HG03469 (cell line): ENCODE results near the gene POLE2.
A peak's percentile ranks its signal among the peaks of the same experiment; 100 is the strongest.
"Not testable (repeated sequence)": the region's sequence is repeated elsewhere in the genome, so short reads cannot be mapped to it uniquely, and the experiment has no call there.

Source experiments
- ATAC-seq: cut with Tn5 transposase; IDR thresholded peaks from one replicate; pipeline ENCODE4 v1.9.1; 2021; ENCODE audit warnings: mild to moderate bottlenecking, moderate library complexity, moderate number of reproducible peaks; ENCODE audit not compliant: unreplicated experiment

Gene POLE2

GRCh38 chr14:49687942-49688700 lies at the start of gene POLE2:
Gene POLE2 (minus strand): TSS chr14:49688214. CDS start chr14:49688203, 11 bp downstream.
- ATAC-seq: peak; percentile 86

GRCh38 chr14:49735669-49736068 lies 47.7 kb upstream of the POLE2 start:
- not testable (repeated sequence) for ATAC-seq

GRCh38 chr14:49733836-49734235 lies 45.8 kb upstream of the POLE2 start:
- no peak for ATAC-seq

- ATAC-seq: no peak
Measured at GRCh38 chr14:49732896-49733295, 44.9 kb upstream of the POLE2 start.

GRCh38 chr14:49727171-49727570 lies 39.2 kb upstream of the POLE2 start:
- ATAC-seq: no peak

DNA sequence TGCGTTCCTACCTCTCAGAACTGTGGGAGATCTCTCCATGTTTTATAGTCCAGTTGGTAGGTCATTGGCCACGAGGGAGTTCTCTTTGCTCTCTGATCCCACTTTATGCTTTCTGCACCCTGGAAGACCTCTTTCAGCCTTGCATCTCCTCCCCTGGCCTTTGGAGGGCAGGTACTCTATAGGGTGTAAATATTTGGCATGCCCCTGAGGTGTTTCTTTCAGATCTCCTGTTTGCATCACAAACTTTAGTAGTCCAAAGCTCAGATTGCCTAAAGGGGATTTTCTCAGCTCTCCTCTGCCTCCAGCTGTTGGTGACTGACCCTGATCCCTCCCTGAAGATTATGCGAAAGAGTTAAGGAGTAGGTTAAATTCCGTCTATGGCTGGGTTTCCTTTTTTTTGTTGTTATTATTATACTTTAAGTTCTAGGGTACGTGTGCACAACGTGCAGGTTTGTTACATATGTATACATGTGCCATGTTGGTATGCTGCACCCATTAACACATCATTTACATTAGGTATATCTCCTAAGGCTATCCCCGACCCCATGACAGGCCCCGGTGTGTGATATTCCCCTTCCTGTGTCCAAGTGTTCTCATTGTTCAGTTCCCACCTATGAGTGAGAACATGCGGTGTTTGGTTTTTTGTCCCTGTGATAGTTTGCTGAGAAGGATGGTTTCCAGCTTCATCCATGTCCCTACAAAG lies 33.9 kb upstream of the POLE2 start:
- not testable (repeated sequence) for ATAC-seq

DNA sequence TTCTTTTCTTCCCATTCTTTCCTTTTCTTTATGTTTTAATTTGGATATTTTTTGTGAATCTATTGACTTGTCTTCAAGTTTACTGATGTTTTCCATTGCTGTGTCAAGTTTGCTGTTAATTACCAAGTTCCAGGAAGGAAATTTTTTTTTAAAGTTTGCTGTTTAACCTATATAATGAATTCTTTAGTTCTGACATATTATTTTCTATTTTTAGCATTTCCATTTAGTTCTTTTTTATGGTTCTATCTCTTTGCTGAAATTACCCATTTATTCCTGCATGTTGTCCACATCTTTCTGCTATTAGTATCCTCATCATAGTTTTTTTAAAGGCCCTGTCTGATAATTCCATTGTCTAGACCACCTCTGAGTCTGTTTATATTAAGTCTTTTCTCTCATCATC lies 32.7 kb upstream of the POLE2 start:
- ATAC-seq: no peak

- not testable (repeated sequence) for ATAC-seq
Measured at GRCh38 chr14:49710993-49711392, 23.0 kb upstream of the POLE2 start.

DNA sequence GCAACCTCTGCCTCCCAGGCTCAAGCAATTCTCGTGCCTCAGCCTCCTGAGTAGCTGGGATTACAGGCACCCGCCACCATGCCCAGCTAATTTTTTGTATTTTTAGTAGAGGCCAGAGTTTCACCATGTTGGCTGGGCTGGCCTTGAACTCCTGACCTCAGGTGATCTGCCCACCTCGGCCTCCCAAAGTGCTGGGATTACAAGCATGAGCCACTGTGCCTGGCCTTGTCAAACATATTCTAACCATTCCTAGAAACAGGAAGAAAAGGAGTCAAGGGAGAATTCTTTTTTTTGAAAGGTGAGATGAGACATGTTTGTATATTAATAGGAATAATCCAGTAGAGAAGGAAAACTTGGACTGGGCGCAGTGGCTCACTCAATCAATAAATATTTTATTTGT lies 16.5 kb upstream of the POLE2 start:
- not testable (repeated sequence) for ATAC-seq

DNA sequence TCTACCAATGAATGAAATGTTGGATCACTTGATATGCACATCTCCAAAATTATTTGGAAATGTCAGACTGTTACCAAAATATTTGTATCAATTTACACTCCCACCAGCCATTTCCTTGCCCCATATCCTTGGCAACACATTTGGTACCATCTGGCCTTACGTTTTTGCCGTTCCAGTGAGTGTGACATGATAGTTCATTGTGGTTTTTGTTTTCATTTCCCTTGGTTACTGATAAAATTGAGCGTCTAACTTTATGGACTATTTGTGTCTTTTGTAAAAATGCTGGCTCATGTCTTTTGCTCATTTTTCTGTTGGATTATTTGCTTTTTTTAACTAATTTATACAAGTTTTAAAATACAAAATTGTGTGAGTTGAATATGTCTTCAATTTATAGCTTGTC lies 16.0 kb upstream of the POLE2 start:
- no peak for ATAC-seq

- no peak for ATAC-seq
Measured at GRCh38 chr14:49702725-49703124, 14.7 kb upstream of the POLE2 start.

- not testable (repeated sequence) for ATAC-seq
Measured at GRCh38 chr14:49693735-49694124, 5.7 kb upstream of the POLE2 start.

DNA sequence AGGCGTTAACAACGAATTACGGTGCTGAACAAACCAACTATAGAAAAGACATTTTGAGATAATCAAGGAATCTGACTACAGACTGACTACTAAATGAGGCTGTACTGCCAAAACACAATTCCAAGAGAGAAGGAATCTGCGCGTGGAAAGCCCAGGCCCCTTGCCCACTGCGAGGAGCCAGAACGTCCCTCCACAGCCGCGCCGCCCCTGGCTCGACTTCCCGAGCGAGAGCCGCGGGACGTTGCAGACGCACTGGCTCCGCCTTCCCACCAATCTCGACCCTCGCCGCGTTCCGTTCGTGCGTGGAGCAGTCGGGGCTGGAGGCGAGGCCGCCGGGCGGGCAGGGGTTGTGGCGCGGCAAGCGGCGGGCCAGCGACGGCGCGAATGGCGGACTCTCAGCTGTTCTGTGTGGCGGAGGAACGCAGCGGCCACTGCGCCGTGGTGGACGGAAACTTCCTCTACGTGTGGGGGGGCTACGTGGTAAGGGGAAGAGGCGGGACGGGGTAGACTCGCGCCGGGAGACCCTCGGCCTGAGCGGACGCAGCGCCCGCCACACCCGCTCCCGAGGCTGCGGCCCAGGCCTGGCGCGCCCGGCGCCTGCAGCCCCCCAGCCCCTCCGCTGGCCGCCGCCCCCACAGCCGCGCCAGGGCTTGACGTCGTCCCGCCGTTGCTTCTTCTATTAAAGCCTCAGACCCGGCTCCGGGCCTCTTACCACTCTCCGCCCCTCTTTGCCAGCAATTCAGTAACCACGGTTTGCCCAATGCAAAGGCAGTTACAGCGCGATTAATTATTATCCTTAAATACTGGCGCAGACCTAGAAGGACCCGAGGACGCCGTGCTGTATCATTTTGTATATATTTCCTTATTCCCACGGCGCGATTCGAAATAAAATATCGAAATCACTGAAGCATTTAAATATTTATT lies 5.1 kb upstream of the POLE2 start, which contains the start of gene KLHDC1:
Gene KLHDC1, plus strand, starts transcription at position 310 of the 924 bp plus-strand sequence. Its CDS starts 75 bp downstream, at position 385.
- ATAC-seq: peak; percentile 43

DNA sequence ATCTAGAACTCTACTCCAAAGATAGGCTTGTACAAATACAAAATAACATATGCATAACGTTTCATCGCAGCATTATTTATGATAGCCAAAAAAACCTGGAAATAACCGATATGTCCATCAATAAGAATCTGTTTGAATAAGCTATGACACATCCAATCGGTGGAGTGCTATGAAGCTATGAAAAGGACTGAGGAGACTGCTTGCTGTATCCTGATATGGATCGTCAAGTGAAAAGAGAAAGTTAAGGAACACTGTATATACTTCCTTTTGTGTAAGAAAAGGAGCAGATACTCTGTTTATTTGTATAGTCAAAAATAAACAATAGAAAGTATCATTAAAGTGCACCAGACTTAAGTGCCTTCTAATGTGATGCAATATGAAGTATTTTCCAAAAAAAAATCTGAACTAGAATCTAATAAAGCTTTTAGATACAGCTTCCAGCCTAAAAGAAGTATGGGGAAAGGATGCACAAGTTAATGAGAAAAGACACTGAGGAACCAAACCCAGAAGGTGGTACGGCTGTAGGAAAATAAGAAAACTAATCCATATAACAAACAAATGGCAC lies 4.3 kb upstream of the POLE2 start:
- no peak for ATAC-seq

- no peak for ATAC-seq
Measured at GRCh38 chr14:49691031-49691430, 3.0 kb upstream of the POLE2 start.

DNA sequence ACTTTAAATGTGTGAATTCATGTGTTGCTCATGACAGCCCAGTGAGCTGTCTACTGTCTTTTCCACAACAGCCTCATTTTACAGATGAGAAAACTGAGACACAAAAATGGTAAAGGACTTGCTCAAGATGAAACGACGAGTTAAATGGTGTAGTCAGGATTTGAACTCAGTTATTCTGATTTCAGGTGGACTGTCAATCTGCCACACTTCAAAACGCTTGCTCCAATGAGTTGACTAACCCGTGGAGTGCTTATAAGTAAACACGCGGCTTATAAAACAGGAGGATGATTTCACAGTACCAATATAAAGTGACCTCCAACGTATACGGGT lies 652 bp upstream of the POLE2 start:
- ATAC-seq: no peak

DNA sequence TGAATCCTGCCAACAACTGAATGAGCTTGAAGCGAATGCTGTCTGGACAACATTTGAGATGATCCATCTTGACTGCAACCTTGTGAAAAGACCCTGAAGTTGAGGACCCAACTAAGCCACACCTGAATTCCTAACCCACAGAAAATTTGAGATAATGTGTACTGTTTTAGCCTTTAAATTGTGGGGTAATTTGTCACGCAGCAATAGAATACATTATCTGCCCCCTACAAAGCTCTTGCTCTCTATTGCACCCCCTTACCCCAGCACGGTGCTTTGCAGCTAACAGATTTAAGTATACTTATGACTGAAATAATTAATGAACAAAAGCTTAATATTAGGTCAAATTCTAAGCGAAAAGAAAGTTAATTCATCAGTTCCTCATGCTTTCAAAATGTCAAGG lies 1.6 kb downstream of the POLE2 start:
- ATAC-seq: no peak

- no peak for ATAC-seq
Measured at GRCh38 chr14:49679271-49679670, 8.7 kb downstream of the POLE2 start.

DNA sequence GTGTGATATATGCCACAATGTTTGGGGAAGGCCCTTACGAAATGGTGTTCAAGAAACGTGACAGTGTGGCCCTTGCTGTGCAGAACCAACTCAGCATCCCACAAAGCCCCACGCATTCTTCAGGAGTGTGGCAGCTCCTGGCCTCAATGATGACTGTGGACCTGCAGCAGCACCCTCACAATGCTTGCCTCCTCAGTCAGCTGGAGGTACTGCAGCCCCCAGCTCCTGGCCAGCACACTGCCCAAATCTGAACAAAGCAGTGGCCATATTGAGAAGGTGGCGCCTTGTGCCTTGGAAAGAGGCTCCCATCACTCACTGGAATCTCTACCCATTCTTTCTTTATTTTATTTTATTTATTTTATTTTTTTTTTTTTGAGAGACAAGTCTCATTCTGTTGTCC lies 10.4 kb downstream of the POLE2 start:
- ATAC-seq: no peak

DNA sequence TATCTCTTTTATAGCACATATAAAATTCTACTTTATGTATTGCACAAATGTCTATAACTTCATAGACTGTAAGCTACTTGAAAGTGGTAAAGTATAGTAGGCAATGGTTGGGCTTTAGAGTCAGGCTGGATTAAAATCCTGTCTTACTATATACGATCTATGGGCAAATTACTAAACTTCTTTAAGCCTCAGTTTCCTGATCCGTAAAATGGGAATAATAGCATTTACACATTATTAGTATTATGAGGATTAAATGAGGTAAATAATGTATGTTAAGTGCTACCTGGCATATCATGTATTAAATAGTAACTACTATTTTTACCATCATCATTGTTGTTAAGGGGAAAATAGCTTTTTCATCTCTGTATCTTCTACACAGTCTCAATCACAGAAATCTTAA lies 14.4 kb downstream of the POLE2 start:
- no peak for ATAC-seq

DNA sequence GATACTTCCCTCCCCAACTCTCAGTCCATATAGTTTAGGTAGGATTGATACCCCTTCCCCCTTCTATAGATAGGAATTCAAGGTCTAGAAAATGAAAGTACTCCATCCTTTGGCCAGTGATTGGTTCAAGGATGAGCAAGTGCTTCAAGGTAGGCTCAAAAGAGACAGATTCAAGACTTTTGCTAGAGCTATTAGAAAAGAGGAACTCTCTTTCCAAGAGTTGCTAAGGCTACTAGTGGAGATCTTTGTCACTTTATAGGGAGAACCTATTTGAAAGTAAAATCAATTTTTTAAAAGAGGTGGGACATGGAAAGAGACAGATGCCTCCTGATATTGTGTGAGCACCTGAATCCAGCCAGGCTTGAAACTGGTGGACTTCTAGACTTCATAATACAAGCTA lies 17.5 kb downstream of the POLE2 start:
- no peak for ATAC-seq
